RPMI7951 (cell line): ENCODE data around the gene C6orf47. TPM values are rescaled to one million over a fixed set of nuclear protein-coding genes. Genes with fewer than 3 reads are reported as not detected.

ENCODE experiments used
- DNase-seq: peaks from one replicate; pipeline ENCODE4 v3.0.0-alpha.2; 2012; ENCODE audit warnings: low read depth
- total RNA-seq: library from RNA; depleted of rRNA; stranded (reverse); fragments of >200 nt; shearing (Covaris generic); gene quantifications from 2 replicates; pipeline ENCODE4 v1.2.3, GENCODE V29; 2014

C6orf47 gene
- total RNA-seq, 1 experiment from 2014 or later: 13.9 TPM

GRCh38 chr6:31661262-31662123, 915 bp upstream of the C6orf47 start:
- no peak for DNase-seq

- DNase-seq: peak; percentile 43
Measured at GRCh38 chr6:31659649-31660380, 763 bp downstream of the C6orf47 start.

GRCh38 chr6:31658983-31659648, 1.5 kb downstream of the C6orf47 start:
- no peak for DNase-seq

- DNase-seq: no peak
Measured at GRCh38 chr6:31658158-31658688, 2.4 kb downstream of the C6orf47 start.

- DNase-seq: no peak
Measured at GRCh38 chr6:31657406-31658157, 3.0 kb downstream of the C6orf47 start.

- no peak for DNase-seq
Measured at GRCh38 chr6:31655349-31656237, 5.0 kb downstream of the C6orf47 start, which contains the start of gene APOM. APOM (plus strand) TSS chr6:31655894; CDS start chr6:31655967, 73 bp downstream.

- no peak for DNase-seq
Measured at GRCh38 chr6:31654574-31655348, 5.8 kb downstream of the C6orf47 start.

- peak; percentile 92 for DNase-seq
Measured at GRCh38 chr6:31652925-31653724, 7.5 kb downstream of the C6orf47 start.

- peak; percentile 81 for DNase-seq
Measured at GRCh38 chr6:31651602-31652191, 8.9 kb downstream of the C6orf47 start.

- no peak for DNase-seq
Measured at GRCh38 chr6:31645325-31645724, 15.3 kb downstream of the C6orf47 start.

- DNase-seq: no peak
Measured at GRCh38 chr6:31643818-31644454, 16.6 kb downstream of the C6orf47 start.

- no peak for DNase-seq
Measured at GRCh38 chr6:31642798-31643570, 17.6 kb downstream of the C6orf47 start.

GRCh38 chr6:31641370-31641769, 19.2 kb downstream of the C6orf47 start:
- no peak for DNase-seq

GRCh38 chr6:31640612-31641011, 20.0 kb downstream of the C6orf47 start:
- no peak for DNase-seq

GRCh38 chr6:31639449-31639861, 21.1 kb downstream of the C6orf47 start:
- DNase-seq: peak; percentile 92

GRCh38 chr6:31639043-31639442, 21.5 kb downstream of the C6orf47 start:
- peak; percentile 36 for DNase-seq
